ENCODE data around the gene C15orf40.

DNA sequence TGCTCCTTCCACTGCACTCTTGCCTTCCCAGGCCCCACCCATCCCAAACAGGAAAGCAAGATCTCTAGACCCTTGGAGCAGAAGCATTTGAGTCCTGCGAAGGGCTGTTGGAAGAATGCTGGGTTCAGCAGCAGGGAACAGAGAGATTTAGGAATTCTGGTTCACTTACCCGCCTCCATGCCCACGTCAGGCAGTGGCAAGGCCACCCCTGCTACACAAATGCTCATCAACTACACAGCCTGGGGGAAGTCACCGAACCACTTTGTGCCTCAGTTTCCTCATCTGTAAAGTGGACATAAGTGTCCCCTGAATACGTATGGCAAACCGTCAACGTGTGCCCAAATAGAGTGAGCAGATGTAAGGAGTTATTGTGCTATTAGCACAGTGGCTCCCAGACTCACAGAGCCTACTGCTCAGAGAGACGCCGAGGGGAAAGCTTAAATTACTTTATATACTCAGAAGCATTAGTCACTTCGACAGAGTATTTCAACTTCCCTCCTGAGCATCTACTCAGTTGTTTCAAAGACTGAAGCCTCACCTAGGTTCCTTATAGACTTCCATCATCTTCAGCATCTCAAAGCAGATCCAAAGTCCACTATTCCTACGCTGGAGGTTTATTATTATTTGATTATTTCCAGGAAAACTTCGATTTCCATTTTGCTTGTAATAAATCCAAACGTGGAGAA, 59.8 kb downstream of the C15orf40 start:
- no peak for TF ChIP-seq TAF1 (conservative IDR thresholded peaks at IDR 0.05)
- TF ChIP-seq, protein P1, sequence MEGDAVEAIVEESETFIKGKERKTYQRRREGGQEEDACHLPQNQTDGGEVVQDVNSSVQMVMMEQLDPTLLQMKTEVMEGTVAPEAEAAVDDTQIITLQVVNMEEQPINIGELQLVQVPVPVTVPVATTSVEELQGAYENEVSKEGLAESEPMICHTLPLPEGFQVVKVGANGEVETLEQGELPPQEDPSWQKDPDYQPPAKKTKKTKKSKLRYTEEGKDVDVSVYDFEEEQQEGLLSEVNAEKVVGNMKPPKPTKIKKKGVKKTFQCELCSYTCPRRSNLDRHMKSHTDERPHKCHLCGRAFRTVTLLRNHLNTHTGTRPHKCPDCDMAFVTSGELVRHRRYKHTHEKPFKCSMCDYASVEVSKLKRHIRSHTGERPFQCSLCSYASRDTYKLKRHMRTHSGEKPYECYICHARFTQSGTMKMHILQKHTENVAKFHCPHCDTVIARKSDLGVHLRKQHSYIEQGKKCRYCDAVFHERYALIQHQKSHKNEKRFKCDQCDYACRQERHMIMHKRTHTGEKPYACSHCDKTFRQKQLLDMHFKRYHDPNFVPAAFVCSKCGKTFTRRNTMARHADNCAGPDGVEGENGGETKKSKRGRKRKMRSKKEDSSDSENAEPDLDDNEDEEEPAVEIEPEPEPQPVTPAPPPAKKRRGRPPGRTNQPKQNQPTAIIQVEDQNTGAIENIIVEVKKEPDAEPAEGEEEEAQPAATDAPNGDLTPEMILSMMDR (IDR thresholded peaks at IDR 0.05; ENCODE audit: low read depth, low read length, missing input control) = no peak
- TF ChIP-seq, protein P2, sequence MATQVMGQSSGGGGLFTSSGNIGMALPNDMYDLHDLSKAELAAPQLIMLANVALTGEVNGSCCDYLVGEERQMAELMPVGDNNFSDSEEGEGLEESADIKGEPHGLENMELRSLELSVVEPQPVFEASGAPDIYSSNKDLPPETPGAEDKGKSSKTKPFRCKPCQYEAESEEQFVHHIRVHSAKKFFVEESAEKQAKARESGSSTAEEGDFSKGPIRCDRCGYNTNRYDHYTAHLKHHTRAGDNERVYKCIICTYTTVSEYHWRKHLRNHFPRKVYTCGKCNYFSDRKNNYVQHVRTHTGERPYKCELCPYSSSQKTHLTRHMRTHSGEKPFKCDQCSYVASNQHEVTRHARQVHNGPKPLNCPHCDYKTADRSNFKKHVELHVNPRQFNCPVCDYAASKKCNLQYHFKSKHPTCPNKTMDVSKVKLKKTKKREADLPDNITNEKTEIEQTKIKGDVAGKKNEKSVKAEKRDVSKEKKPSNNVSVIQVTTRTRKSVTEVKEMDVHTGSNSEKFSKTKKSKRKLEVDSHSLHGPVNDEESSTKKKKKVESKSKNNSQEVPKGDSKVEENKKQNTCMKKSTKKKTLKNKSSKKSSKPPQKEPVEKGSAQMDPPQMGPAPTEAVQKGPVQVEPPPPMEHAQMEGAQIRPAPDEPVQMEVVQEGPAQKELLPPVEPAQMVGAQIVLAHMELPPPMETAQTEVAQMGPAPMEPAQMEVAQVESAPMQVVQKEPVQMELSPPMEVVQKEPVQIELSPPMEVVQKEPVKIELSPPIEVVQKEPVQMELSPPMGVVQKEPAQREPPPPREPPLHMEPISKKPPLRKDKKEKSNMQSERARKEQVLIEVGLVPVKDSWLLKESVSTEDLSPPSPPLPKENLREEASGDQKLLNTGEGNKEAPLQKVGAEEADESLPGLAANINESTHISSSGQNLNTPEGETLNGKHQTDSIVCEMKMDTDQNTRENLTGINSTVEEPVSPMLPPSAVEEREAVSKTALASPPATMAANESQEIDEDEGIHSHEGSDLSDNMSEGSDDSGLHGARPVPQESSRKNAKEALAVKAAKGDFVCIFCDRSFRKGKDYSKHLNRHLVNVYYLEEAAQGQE (IDR thresholded peaks at IDR 0.05) = no peak
- TF ChIP-seq RAD21 (IDR thresholded peaks at IDR 0.05) = no peak
- TF ChIP-seq, protein P3, sequence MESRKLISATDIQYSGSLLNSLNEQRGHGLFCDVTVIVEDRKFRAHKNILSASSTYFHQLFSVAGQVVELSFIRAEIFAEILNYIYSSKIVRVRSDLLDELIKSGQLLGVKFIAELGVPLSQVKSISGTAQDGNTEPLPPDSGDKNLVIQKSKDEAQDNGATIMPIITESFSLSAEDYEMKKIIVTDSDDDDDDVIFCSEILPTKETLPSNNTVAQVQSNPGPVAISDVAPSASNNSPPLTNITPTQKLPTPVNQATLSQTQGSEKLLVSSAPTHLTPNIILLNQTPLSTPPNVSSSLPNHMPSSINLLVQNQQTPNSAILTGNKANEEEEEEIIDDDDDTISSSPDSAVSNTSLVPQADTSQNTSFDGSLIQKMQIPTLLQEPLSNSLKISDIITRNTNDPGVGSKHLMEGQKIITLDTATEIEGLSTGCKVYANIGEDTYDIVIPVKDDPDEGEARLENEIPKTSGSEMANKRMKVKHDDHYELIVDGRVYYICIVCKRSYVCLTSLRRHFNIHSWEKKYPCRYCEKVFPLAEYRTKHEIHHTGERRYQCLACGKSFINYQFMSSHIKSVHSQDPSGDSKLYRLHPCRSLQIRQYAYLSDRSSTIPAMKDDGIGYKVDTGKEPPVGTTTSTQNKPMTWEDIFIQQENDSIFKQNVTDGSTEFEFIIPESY (IDR thresholded peaks at IDR 0.05) = no peak
- no peak for TF ChIP-seq EGR1 (IDR thresholded peaks at IDR 0.05; ENCODE audit: low read depth in 2 of 2)
- TF ChIP-seq JUND (IDR thresholded peaks at IDR 0.05) = no peak
- TF ChIP-seq SP1 (IDR thresholded peaks at IDR 0.05) = no peak
- TF ChIP-seq, protein P4, sequence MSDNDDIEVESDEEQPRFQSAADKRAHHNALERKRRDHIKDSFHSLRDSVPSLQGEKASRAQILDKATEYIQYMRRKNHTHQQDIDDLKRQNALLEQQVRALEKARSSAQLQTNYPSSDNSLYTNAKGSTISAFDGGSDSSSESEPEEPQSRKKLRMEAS (IDR thresholded peaks at IDR 0.05) = no peak
- TF ChIP-seq, protein P5, sequence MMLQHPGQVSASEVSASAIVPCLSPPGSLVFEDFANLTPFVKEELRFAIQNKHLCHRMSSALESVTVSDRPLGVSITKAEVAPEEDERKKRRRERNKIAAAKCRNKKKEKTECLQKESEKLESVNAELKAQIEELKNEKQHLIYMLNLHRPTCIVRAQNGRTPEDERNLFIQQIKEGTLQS (IDR thresholded peaks at IDR 0.05) = no peak
- TF ChIP-seq YY1 (IDR thresholded peaks at IDR 0.05) = no peak
- no peak for TF ChIP-seq NR2F2 (IDR thresholded peaks at IDR 0.05)
- no peak for TF ChIP-seq GABPA (IDR thresholded peaks at IDR 0.05 in 1 of 2, conservative IDR thresholded peaks at IDR 0.05 in 1 of 2)
- TF ChIP-seq HNF4A (conservative IDR thresholded peaks at IDR 0.05) = no peak

Measured in liver (tissue), 3 donors.